Right lobe of liver (tissue), 4 donors: ENCODE measurements around the gene TINAG.

Experiments used
- POLR2A ChIP-seq: fragments of 450-650 bp; IDR thresholded peaks from one replicate; pipeline ENCODE4 v1.6.1; 2017; ENCODE audit warnings: antibody characterized with exemption, mild to moderate bottlenecking
- TF ChIP-seq, protein P1 (sequence below), 4 donors: fragments of 200-600 bp in 3 of 4; fragments of 450-650 bp in 1 of 4; IDR thresholded peaks; one replicate each; pipeline versions ENCODE4 v1.5.1 to v1.8.0; 2016 to 2022; ENCODE audit warnings: antibody characterized with exemption in 4 of 4, mild to moderate bottlenecking in 2 of 4
- donor health status: DM: no; HTN: no; CAD: no.
- donor health status: DM: no; HTN: no; CAD: no.
- donor health status: DM: no; HTN: yes; CAD: no.

- TF ChIP-seq, protein P1, sequence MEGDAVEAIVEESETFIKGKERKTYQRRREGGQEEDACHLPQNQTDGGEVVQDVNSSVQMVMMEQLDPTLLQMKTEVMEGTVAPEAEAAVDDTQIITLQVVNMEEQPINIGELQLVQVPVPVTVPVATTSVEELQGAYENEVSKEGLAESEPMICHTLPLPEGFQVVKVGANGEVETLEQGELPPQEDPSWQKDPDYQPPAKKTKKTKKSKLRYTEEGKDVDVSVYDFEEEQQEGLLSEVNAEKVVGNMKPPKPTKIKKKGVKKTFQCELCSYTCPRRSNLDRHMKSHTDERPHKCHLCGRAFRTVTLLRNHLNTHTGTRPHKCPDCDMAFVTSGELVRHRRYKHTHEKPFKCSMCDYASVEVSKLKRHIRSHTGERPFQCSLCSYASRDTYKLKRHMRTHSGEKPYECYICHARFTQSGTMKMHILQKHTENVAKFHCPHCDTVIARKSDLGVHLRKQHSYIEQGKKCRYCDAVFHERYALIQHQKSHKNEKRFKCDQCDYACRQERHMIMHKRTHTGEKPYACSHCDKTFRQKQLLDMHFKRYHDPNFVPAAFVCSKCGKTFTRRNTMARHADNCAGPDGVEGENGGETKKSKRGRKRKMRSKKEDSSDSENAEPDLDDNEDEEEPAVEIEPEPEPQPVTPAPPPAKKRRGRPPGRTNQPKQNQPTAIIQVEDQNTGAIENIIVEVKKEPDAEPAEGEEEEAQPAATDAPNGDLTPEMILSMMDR (IDR thresholded peaks at IDR 0.05), result no peak
- no peak for TF ChIP-seq POLR2A
Observed at GRCh38 chr6:54273214-54273820, 34.9 kb upstream of the TINAG start.
